ENCODE measurements around the gene ABL1.
"Not testable (repeated sequence)": the region's sequence is repeated elsewhere in the genome, so short reads cannot be mapped to it uniquely, and the experiment has no call there.

The ABL1 gene

GRCh38 chr9:130834371-130835336, at the start of gene ABL1:
Gene ABL1, plus strand, starts transcription at chr9:130835254. Its CDS starts 193 bp downstream, at chr9:130835447.
- peak; percentile 58 for DNase-seq (ENCODE audit: low spot score)

GRCh38 chr9:130785940-130786508, 49.0 kb upstream of the ABL1 start:
- DNase-seq (ENCODE audit: low spot score) = peak; percentile 23

- no peak for DNase-seq (ENCODE audit: low spot score)
Measured at GRCh38 chr9:130786526-130786925, 48.5 kb upstream of the ABL1 start.

- no peak for DNase-seq (ENCODE audit: low spot score)
Measured at GRCh38 chr9:130789747-130790672, 45.0 kb upstream of the ABL1 start.

GRCh38 chr9:130791303-130791894, 43.7 kb upstream of the ABL1 start:
- no peak for DNase-seq (ENCODE audit: low spot score)

DNA sequence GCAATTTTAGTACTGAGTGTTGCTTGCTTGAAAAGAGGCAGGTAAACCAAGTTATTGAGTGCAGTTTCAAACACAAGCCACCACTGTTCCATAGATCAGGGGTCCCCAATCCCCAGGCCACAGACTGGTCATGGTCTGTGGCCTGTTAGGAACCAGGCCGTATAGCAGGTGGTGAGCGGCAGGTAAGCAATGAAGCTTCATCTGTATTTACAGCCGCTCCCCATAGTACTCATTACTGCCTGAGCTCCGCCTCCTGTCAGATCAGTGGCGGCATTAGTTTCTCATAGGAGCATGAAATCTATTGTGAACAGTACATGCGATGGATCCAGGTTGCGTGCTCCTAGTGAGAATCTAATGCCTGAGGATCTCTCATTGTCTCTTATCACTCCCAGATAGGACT, 41.5 kb upstream of the ABL1 start:
- no peak for DNase-seq (ENCODE audit: low spot score)

GRCh38 chr9:130794021-130794420, 41.0 kb upstream of the ABL1 start:
- DNase-seq (ENCODE audit: low spot score) = not testable (repeated sequence)

DNA sequence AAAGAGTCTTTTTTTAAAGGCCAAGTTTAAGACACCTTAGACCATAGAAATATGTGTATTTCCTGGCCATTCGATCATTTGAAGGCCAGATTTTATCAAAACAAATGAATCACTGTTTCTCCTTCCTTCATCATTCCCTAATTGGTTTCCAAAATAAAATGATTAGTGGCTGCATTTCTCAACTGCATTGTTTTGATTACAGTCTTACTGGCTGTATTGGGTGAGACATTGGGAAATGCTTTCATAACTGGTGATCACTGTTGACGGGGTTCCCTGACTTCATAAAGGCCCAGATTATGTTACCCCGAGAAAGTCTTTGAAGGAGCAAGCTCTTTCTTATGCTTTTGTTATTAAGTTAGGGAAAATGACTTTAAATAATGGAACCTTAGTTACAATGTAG, 40.6 kb upstream of the ABL1 start:
- DNase-seq (ENCODE audit: low spot score) = not testable (repeated sequence)

- no peak for DNase-seq (ENCODE audit: low spot score)
Measured at GRCh38 chr9:130794923-130795495, 40.0 kb upstream of the ABL1 start.

- not testable (repeated sequence) for DNase-seq (ENCODE audit: low spot score)
Measured at GRCh38 chr9:130803116-130803515, 31.9 kb upstream of the ABL1 start.

GRCh38 chr9:130805510-130806326, 29.3 kb upstream of the ABL1 start:
- no peak for DNase-seq (ENCODE audit: low spot score)

DNA sequence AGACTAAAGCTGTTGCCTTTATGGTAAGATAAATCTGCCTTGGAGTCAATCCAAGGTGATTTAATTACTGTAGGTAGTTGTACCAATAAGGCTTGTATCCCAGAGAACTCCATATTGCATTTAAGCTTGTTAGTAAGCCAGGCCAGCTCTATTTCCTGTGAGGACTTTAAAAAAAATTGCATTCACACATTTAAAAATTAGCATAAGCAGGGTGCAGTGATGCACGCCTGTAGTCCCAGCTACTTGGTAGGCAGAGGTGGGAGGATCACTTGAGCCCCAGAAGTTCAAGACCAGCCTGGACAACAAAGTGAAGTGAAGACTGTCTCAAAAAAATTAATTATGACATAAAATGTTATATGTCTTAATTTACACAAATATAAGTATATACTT, 28.7 kb upstream of the ABL1 start:
- DNase-seq (ENCODE audit: low spot score) = no peak

DNA sequence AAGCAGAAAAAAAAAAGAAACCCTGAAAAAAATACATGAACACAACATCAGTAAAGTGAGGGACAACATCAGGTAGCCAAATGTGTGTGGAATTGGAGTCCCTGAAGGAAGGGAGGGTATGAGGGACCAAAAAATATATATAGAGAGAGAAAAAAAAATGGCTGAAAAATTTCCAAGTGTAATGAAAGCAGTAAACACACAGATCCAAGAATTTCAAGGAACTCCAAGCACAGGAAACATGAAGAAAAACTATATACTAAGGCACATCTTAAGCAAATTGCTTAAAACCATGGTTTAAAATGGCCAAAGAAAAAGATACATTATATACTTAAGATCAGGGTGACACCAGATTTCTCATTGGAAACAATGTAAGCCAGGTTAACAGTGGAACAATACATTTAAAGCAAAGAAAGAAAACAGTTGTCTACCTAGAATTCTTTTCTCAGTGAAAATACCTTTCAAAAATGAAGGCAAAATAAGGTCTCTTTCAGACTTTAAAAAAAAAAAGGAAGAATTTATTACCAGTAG, 24.4 kb upstream of the ABL1 start:
- DNase-seq (ENCODE audit: low spot score) = no peak

GRCh38 chr9:130815242-130815808, 19.7 kb upstream of the ABL1 start:
- no peak for DNase-seq (ENCODE audit: low spot score)

DNA sequence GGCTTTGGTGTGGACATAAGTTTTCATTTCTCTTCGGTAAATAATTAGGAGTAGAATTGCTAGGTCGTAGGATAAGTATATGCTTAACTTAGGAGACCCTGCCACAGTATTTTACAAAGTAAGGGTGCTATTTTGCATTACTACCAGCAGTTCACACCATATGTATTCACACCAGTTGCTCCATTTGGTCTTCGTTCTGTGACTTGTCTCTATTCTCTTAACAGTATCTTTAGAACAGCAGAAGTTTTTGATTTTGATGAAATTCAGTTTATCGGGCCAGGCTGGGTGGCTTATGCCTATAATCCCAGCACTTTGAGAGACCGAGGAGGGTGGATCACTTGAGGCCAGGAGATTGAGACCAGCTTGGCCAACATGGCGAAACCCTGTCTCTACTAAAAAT, 17.1 kb upstream of the ABL1 start:
- no peak for DNase-seq (ENCODE audit: low spot score)

- DNase-seq (ENCODE audit: low spot score) = no peak
Measured at GRCh38 chr9:130820135-130820738, 14.8 kb upstream of the ABL1 start.

DNA sequence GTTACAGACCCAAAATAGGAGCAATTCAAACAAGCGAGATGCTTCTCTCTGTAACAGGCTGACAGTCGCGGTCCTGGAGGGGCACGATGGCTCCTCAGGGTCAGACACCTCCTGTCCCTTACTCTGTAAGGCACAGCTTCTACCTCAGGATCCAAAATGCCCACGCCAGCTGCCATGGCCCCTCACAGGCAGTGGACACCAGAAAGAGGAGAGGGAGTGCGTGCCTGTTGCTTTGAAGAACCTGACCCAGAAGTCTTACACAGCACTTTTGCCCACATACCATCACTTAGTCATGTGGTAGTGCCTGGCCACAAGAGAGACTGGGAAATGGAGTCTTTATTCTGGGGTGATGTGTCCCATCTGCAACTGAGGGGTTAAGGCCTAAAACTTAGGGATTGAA, 11.6 kb upstream of the ABL1 start:
- DNase-seq (ENCODE audit: low spot score) = no peak

GRCh38 chr9:130824079-130824478, 11.0 kb upstream of the ABL1 start:
- no peak for DNase-seq (ENCODE audit: low spot score)

- DNase-seq (ENCODE audit: low spot score) = no peak
Measured at GRCh38 chr9:130824643-130825350, 10.3 kb upstream of the ABL1 start.

Data from hematopoietic multipotent progenitor cell treated with erythropoietin and hydrocortisone succinate and interleukin-3 and kit ligand, for 15 days (in vitro differentiated cells).